A549 (cell line): ENCODE measurements around the gene DDX41.

Source experiments
- BHLHE40 ChIP-seq: IDR thresholded peaks from 2 replicates; pipeline ENCODE4 v1.6.1; 2012; ENCODE audit warnings: low read depth, low read length, inconsistent platforms
- CHD2 ChIP-seq: fragments of 150-350 bp; IDR thresholded peaks from 2 replicates; pipeline ENCODE4 v1.6.1; 2014; ENCODE audit warnings: low read length; ENCODE audit not compliant: partially characterized antibody
- EP300 ChIP-seq, 2 experiments: fragments of >200 bp; sonication (Bioruptor Twin); formaldehyde crosslinking; IDR thresholded peaks; 2 replicates in 1 of 2; 3 replicates in 1 of 2; pipeline ENCODE4 v1.6.1; 2016 to 2017
- HOXB13 ChIP-seq: fragments of 250-450 bp; sonication (Bioruptor Pico); IDR thresholded peaks from 2 replicates; pipeline ENCODE4 v1.5.0; 2020; ENCODE audit warnings: low read depth, mild to moderate bottlenecking, moderate library complexity
- MAFK ChIP-seq: fragments of 450-650 bp; IDR thresholded peaks from 2 replicates; pipeline ENCODE4 v1.6.1; 2014; ENCODE audit not compliant: partially characterized antibody
- MYC ChIP-seq: IDR thresholded peaks from 2 replicates; pipeline ENCODE4 v1.6.1; 2012; ENCODE audit warnings: mild to moderate bottlenecking, inconsistent platforms, low read length, improper control_type of control experiment, borderline replicate concordance
- NPAS2 ChIP-seq: fragments of 250-450 bp; sonication (Bioruptor Pico); IDR thresholded peaks from 2 replicates; pipeline ENCODE4 v1.8.0; 2022; ENCODE audit warnings: mild to moderate bottlenecking, moderate library complexity, borderline replicate concordance
- PHF8 ChIP-seq: fragments of 200-600 bp; sonication (generic); IDR thresholded peaks from 2 replicates; pipeline ENCODE4 v1.6.1; 2016; ENCODE audit warnings: low read depth, mild to moderate bottlenecking, antibody characterized with exemption, moderate library complexity, borderline replicate concordance
- POLR2A ChIP-seq: IDR thresholded peaks from 2 replicates; pipeline ENCODE4 v1.6.1; 2012; ENCODE audit warnings: mild to moderate bottlenecking, low read length
- RNF2 ChIP-seq: fragments of 200-600 bp; sonication (generic); IDR thresholded peaks from 2 replicates; pipeline ENCODE4 v1.6.1; 2016; ENCODE audit warnings: low read depth, mild to moderate bottlenecking, antibody characterized with exemption, moderate library complexity, borderline replicate concordance
- SREBF2 ChIP-seq: fragments of 450-650 bp; IDR thresholded peaks from 2 replicates; pipeline ENCODE4 v1.6.1; 2014; ENCODE audit warnings: mild to moderate bottlenecking, moderate library complexity
- TF ChIP-seq, protein P1 (sequence below): fragments of >200 bp; sonication (Bioruptor Twin); formaldehyde crosslinking; IDR thresholded peaks from 3 replicates; pipeline ENCODE4 v1.5.1; 2016
- TF ChIP-seq, protein P2 (sequence below): IDR thresholded peaks from 2 replicates; pipeline ENCODE4 v1.6.1; 2012; ENCODE audit warnings: low read depth, borderline replicate concordance

DNA sequence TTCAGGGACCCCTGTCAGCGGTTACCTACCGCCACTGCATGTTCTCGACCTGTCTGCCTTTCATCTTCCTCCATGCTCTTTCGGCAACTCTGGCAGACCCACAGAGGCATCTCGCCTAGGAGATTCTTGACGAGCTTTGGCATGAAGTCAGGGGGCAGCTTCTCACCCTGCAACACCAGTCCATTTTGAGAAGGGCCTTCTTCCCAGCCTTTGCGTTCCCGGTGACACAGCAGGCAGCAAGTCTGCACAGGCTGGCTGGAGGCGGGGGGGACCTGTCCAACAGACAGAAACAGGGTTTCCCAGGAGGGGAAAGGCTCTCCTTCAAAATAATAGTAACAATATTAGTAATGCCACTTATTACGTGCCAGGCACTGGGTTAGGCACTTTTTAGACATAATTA is 22.1 kb upstream of the DDX41 start:
- no peak for TF ChIP-seq CHD2
- no peak for TF ChIP-seq MYC
- TF ChIP-seq BHLHE40: no peak
- TF ChIP-seq MAFK: no peak
- TF ChIP-seq, protein P1, sequence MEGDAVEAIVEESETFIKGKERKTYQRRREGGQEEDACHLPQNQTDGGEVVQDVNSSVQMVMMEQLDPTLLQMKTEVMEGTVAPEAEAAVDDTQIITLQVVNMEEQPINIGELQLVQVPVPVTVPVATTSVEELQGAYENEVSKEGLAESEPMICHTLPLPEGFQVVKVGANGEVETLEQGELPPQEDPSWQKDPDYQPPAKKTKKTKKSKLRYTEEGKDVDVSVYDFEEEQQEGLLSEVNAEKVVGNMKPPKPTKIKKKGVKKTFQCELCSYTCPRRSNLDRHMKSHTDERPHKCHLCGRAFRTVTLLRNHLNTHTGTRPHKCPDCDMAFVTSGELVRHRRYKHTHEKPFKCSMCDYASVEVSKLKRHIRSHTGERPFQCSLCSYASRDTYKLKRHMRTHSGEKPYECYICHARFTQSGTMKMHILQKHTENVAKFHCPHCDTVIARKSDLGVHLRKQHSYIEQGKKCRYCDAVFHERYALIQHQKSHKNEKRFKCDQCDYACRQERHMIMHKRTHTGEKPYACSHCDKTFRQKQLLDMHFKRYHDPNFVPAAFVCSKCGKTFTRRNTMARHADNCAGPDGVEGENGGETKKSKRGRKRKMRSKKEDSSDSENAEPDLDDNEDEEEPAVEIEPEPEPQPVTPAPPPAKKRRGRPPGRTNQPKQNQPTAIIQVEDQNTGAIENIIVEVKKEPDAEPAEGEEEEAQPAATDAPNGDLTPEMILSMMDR: no peak
- TF ChIP-seq, protein P2, sequence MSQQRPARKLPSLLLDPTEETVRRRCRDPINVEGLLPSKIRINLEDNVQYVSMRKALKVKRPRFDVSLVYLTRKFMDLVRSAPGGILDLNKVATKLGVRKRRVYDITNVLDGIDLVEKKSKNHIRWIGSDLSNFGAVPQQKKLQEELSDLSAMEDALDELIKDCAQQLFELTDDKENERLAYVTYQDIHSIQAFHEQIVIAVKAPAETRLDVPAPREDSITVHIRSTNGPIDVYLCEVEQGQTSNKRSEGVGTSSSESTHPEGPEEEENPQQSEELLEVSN: no peak
- no peak for TF ChIP-seq HOXB13 (CRISPR knock-in tag)
- no peak for TF ChIP-seq POLR2A
- TF ChIP-seq PHF8: no peak
- no peak for TF ChIP-seq EP300 (IDR thresholded peaks at IDR 0.05)
- TF ChIP-seq SREBF2: no peak
- TF ChIP-seq NPAS2 (CRISPR knock-in tag): no peak
- no peak for TF ChIP-seq RNF2
